HCT116 (cell line): ENCODE data around the gene BEGAIN. TPM values are rescaled to one million over a fixed set of nuclear protein-coding genes. Genes with fewer than 3 reads are reported as not detected.

Experiments used
- ATAC-seq: fragments of 200-7000 bp; cut with Tn5 transposase; 2 replicates; pipeline ENCODE4 v1.9.1; 2020; ENCODE audit warnings: mild to moderate bottlenecking, moderate library complexity
- BruUV-seq: library from RNA; stranded (reverse); fragments of 400-500 nt; replicated peaks from 2 replicates; lab custom pipeline; 2021; lab: Mats Ljungman, UMichigan
- CTCF ChIA-PET: fragments of 300-600 bp; sonication (Branson Sonifier 250); formaldehyde crosslinking; loops from one replicate; lab custom pipeline; 2021; ENCODE audit warnings: antibody characterized with exemption; lab: Charles Lee
- POLR2A ChIA-PET: fragments of 300-600, 350-600 bp; sonication (Branson Sonifier 250); formaldehyde crosslinking; loops from one replicate; lab custom pipeline; 2021; ENCODE audit warnings: antibody characterized with exemption; lab: Charles Lee
- RAD21 ChIA-PET, 2 experiments: fragments of 300-600 bp; sonication (Branson Sonifier 250); formaldehyde crosslinking; loops; one replicate each; lab custom pipeline; 2023; ENCODE audit warnings: low total read pairs in 2 of 2; ENCODE audit not compliant: uncharacterized antibody in 2 of 2, unreplicated experiment in 2 of 2, low non-redundant PET in 1 of 2; lab: Charles Lee
- DNase-seq: peaks from one replicate; pipeline ENCODE4 v3.0.0-alpha.2; 2010; ENCODE audit warnings: low read depth, low spot score
- H2AFZ ChIP-seq: fragments of 200-600 bp; shearing (Covaris generic), sonication (generic); 2 replicates; pipeline ENCODE4 v1.6.1; 2017; ENCODE audit warnings: low read depth, mixed run types, mixed read lengths, antibody characterized with exemption, low read length; ENCODE audit not compliant: poor library complexity, severe bottlenecking
- H3K27ac ChIP-seq: 2 replicates; pipeline ENCODE4 v1.5.1; 2012; ENCODE audit warnings: low read depth, low read length
- H3K27me3 ChIP-seq: fragments of 200-600 bp; sonication (generic); 2 replicates; pipeline ENCODE4 v1.6.1; 2016; ENCODE audit warnings: mixed run types, low read length, mixed read lengths; ENCODE audit not compliant: insufficient read depth
- H3K36me3 ChIP-seq, 2 experiments: fragments of 200-500 bp in 1 of 2; fragments of 200-600 bp in 1 of 2; sonication (Bioruptor generic) in 1 of 2; sonication (generic) in 1 of 2; 2 replicates each; pipeline versions ENCODE4 v1.5.1 to v1.6.1; 2014 to 2016; ENCODE audit warnings: low read length in 2 of 2, inconsistent platforms in 1 of 2, mixed read lengths in 1 of 2, mixed run types in 1 of 2; ENCODE audit not compliant: insufficient read depth in 2 of 2, control insufficient read depth in 1 of 2
- H3K4me1 ChIP-seq, 2 experiments: fragments of 200-600 bp in 1 of 2; sonication (generic) in 1 of 2; 2 replicates each; pipeline versions ENCODE4 v1.5.1 to v1.6.1; 2012 to 2017; ENCODE audit warnings: low read length in 2 of 2, inconsistent platforms in 1 of 2, mild to moderate bottlenecking in 1 of 2, mixed read lengths in 1 of 2, mixed run types in 1 of 2, moderate library complexity in 1 of 2; ENCODE audit not compliant: insufficient read depth in 2 of 2, control insufficient read depth in 1 of 2
- H3K4me2 ChIP-seq: fragments of 200-600 bp; sonication (generic); 2 replicates; pipeline ENCODE4 v1.6.1; 2017; ENCODE audit warnings: mixed run types, low read length, mixed read lengths
- H3K4me3 ChIP-seq, 2 experiments: fragments of 200-600 bp in 1 of 2; sonication (generic) in 1 of 2; replicated peaks in 1 of 2; 2 replicates each; pipeline ENCODE4 v1.5.1; 2011 to 2016; ENCODE audit warnings: low read length in 2 of 2, control low read depth in 1 of 2, low read depth in 1 of 2, mild to moderate bottlenecking in 1 of 2, mixed read lengths in 1 of 2, mixed run types in 1 of 2
- H3K79me2 ChIP-seq: fragments of 200-600 bp; sonication (generic); 2 replicates; pipeline ENCODE4 v1.6.1; 2017; ENCODE audit warnings: mild to moderate bottlenecking, mixed run types, low read length, moderate library complexity, mixed read lengths; ENCODE audit not compliant: insufficient read depth
- H3K9ac ChIP-seq: fragments of 200-600 bp; sonication (generic); 2 replicates; pipeline ENCODE4 v1.6.1; 2016; ENCODE audit warnings: low read length, mixed read lengths
- H3K9me2 ChIP-seq: fragments of 200-600 bp; sonication (generic), shearing (Covaris generic); 2 replicates; pipeline ENCODE4 v1.6.1; 2017; ENCODE audit warnings: mixed run types, mild to moderate bottlenecking, moderate library complexity; ENCODE audit not compliant: insufficient read depth
- H3K9me3 ChIP-seq, 2 experiments: fragments of 200-500 bp in 1 of 2; fragments of 200-600 bp in 1 of 2; sonication (Bioruptor generic) in 1 of 2; sonication (generic) in 1 of 2; 2 replicates each; pipeline ENCODE4 v1.6.1; 2014 to 2017; ENCODE audit warnings: low read length in 2 of 2, mixed read lengths in 2 of 2, inconsistent platforms in 1 of 2, low read depth in 1 of 2, mild to moderate bottlenecking in 1 of 2, mixed run types in 1 of 2, moderate library complexity in 1 of 2; ENCODE audit not compliant: control insufficient read depth in 1 of 2, insufficient read depth in 1 of 2
- H4K20me1 ChIP-seq: fragments of 200-600 bp; sonication (generic), shearing (Covaris generic); 2 replicates; pipeline ENCODE4 v1.6.1; 2017; ENCODE audit warnings: mixed run types, mild to moderate bottlenecking, moderate library complexity; ENCODE audit not compliant: insufficient read depth
- CEBPB ChIP-seq: IDR thresholded peaks from 2 replicates; pipeline ENCODE4 v1.6.1; 2012; ENCODE audit warnings: low read depth
- CTCF ChIP-seq, 3 experiments: fragments of 200-600 bp in 1 of 3; sonication (generic) in 1 of 3; IDR thresholded peaks in 2 of 3; conservative IDR thresholded peaks in 1 of 3; 2 replicates each; pipeline ENCODE4 v1.5.1; 2012 to 2017; ENCODE audit warnings: low read depth in 2 of 3, low read length in 2 of 3, antibody characterized with exemption in 1 of 3, borderline replicate concordance in 1 of 3, control low read depth in 1 of 3, mild to moderate bottlenecking in 1 of 3, mixed read lengths in 1 of 3, mixed run types in 1 of 3, moderate library complexity in 1 of 3; ENCODE audit not compliant: insufficient read depth in 1 of 3
- FOSL1 ChIP-seq: IDR thresholded peaks from 2 replicates; pipeline ENCODE4 v1.6.1; 2012; ENCODE audit warnings: low read depth
- JUND ChIP-seq: IDR thresholded peaks from 2 replicates; pipeline ENCODE4 v1.6.1; 2012
- SRF ChIP-seq: IDR thresholded peaks from 2 replicates; pipeline ENCODE4 v1.6.1; 2012; ENCODE audit warnings: low read depth
- TCF7L2 ChIP-seq: IDR thresholded peaks from 2 replicates; pipeline ENCODE4 v1.7.0; 2011; ENCODE audit warnings: borderline replicate concordance, inconsistent platforms; ENCODE audit not compliant: insufficient read depth, insufficient read length; ENCODE audit errors: extremely low read depth
- YY1 ChIP-seq: IDR thresholded peaks from 2 replicates; pipeline ENCODE4 v1.6.1; 2011; ENCODE audit warnings: low read length, low read depth, moderate library complexity, mild to moderate bottlenecking; ENCODE audit not compliant: insufficient replicate concordance; ENCODE audit errors: extremely low read depth
- intact Hi-C: fragments of 100-400 bp; cut with micrococcal nuclease; formaldehyde crosslinking; loops from 2 replicates; pipeline ENCODE4 v1.10.0; 2022
- total RNA-seq: library from RNA; stranded (reverse); gene quantifications from one replicate; pipeline ENCODE4 v1.2.1, GENCODE V29; 2021; ENCODE audit not compliant: unreplicated experiment
- TF ChIP-seq, protein P1 (sequence below): IDR thresholded peaks from 2 replicates; pipeline ENCODE4 v1.6.1; 2012
- TF ChIP-seq, protein P2 (sequence below): IDR thresholded peaks from 2 replicates; pipeline ENCODE4 v1.6.1; 2011; ENCODE audit warnings: mild to moderate bottlenecking, low read length, moderate library complexity; ENCODE audit not compliant: insufficient replicate concordance; ENCODE audit errors: extremely low read depth

BEGAIN gene
- total RNA-seq, 1 experiment from 2014 or later = 8.5 TPM

DNA sequence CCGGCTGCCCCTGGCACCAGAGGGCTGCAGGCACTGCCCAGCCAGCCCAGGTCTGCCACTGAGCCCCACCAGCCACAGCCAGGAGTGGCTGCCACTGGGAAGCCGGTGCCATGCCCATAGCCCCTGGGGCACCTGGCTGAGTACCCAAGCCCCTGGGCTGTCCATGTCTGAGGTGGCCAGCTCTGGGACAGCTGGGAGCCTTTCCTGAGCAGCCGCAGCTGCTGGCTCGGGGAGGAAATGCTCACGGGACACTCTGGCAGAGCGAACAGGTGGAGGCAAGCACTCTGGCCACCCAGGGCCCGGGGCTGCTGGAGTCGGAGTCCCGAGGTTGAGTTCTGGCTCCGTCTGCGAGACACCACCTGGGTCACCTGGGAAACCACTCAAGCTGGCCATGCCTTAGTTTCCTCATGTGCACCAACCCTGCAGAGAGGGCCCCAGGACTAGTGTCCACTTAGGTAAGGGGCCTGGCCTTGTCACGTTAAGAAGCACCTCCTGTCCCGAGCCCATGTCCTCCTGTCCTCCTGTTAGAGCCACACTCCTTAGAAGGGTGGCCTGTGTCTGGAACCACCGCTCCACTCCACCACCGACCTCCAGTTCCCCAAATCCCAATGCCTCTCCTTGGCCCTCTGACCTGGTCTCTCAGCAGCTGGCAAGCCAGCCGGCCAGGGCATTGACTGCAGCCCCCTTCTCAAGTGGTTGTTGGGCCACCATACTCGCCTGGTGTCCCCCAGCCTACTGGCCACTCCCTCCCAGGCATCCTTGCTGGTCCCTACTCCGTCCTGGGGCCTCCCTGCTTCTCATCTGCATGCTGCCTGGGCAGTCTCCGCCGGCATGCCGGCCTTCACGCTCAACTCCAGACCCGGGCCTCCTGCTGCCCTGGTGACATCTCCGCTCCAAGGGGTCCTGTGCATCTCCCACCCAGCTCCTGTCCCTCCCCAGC lies 45.3 kb downstream of the BEGAIN start:
- ATAC-seq = no peak
- Histone ChIP-seq H3K4me3 (no peak overlapping the region), H3K36me3 (no peaks in the 10 kb centered on the region), H3K9me2 (no peaks in the 10 kb centered on the region), H3K9ac (no peak overlapping the region), H3K4me1 (peaks cover 12 to 30% of the 10 kb centered on the region in 2 experiments), H3K4me2 (no peak overlapping the region), H3K9me3 (no peaks in the 10 kb centered on the region), H3K27me3 (no peaks in the 10 kb centered on the region), H3K27ac (no peak overlapping the region), H3K79me2 (no peaks in the 10 kb centered on the region), H4K20me1 (no peaks in the 10 kb centered on the region), H2AFZ (no peak overlapping the region)
- ChIA-PET RAD21 (no interaction called here), CTCF (no interaction called here), POLR2A (no interaction called here)
- TF ChIP-seq, protein P1, sequence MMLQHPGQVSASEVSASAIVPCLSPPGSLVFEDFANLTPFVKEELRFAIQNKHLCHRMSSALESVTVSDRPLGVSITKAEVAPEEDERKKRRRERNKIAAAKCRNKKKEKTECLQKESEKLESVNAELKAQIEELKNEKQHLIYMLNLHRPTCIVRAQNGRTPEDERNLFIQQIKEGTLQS = no peak
- no peak for TF ChIP-seq CEBPB
- no peak for TF ChIP-seq SRF
- TF ChIP-seq FOSL1 = no peak
- no peak for TF ChIP-seq TCF7L2
- no peak for TF ChIP-seq JUND
- no peak for TF ChIP-seq CTCF (IDR thresholded peaks at IDR 0.05 in 2 of 3, conservative IDR thresholded peaks at IDR 0.05 in 1 of 3; ENCODE audit: borderline replicate concordance in 1 of 3, insufficient read depth in 1 of 3, low read depth in 2 of 3, low read length in 2 of 3)
- TF ChIP-seq, protein P2, sequence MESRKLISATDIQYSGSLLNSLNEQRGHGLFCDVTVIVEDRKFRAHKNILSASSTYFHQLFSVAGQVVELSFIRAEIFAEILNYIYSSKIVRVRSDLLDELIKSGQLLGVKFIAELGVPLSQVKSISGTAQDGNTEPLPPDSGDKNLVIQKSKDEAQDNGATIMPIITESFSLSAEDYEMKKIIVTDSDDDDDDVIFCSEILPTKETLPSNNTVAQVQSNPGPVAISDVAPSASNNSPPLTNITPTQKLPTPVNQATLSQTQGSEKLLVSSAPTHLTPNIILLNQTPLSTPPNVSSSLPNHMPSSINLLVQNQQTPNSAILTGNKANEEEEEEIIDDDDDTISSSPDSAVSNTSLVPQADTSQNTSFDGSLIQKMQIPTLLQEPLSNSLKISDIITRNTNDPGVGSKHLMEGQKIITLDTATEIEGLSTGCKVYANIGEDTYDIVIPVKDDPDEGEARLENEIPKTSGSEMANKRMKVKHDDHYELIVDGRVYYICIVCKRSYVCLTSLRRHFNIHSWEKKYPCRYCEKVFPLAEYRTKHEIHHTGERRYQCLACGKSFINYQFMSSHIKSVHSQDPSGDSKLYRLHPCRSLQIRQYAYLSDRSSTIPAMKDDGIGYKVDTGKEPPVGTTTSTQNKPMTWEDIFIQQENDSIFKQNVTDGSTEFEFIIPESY = no peak
- no peak for TF ChIP-seq YY1
- BruUV-seq = no TSS peak
- no peak for DNase-seq
- intact Hi-C loops = loop anchor here (10.0 kb wide), 1 partner anchor 127 kb away; no protein-coding TSS in a partner anchor
